ENCODE data around the gene SETD4. TPM values are rescaled to one million over a fixed set of nuclear protein-coding genes. Genes with fewer than 3 reads are reported as not detected.

SETD4 gene
- total RNA-seq, 2 donors from 2014 or later, result 9.9 to 32.3 TPM

- peaks cover 9% of the 10 kb centered on the region for H3K4me1 ChIP-seq
- no peak for TF ChIP-seq POLR2A (IDR thresholded peaks at IDR 0.05)
- TF ChIP-seq, protein P1, sequence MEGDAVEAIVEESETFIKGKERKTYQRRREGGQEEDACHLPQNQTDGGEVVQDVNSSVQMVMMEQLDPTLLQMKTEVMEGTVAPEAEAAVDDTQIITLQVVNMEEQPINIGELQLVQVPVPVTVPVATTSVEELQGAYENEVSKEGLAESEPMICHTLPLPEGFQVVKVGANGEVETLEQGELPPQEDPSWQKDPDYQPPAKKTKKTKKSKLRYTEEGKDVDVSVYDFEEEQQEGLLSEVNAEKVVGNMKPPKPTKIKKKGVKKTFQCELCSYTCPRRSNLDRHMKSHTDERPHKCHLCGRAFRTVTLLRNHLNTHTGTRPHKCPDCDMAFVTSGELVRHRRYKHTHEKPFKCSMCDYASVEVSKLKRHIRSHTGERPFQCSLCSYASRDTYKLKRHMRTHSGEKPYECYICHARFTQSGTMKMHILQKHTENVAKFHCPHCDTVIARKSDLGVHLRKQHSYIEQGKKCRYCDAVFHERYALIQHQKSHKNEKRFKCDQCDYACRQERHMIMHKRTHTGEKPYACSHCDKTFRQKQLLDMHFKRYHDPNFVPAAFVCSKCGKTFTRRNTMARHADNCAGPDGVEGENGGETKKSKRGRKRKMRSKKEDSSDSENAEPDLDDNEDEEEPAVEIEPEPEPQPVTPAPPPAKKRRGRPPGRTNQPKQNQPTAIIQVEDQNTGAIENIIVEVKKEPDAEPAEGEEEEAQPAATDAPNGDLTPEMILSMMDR (IDR thresholded peaks at IDR 0.05), result no peak
- no peak overlapping the region for H3K27ac ChIP-seq
- intact Hi-C loops (cut with DNase I), result no loop called here
- H3K36me3 ChIP-seq (replicated peaks in 1 of 2; ENCODE audit: insufficient read depth in 1 of 2, low read depth in 2 of 2), result no peaks in the 10 kb centered on the region
- H3K4me3 ChIP-seq, result no peak overlapping the region
- H3K27me3 ChIP-seq, result no peaks in the 10 kb centered on the region
- DNase-seq (no peak), ATAC-seq (no peak)
- no peaks in the 10 kb centered on the region for H3K9me3 ChIP-seq
- WGBS, 2 donors, result 70 to 80% methylated on average over 10 of the region's 10 CpGs
These were observed 71.1 kb downstream of the SETD4 start for GRCh38 chr21:35989138-35989735.

DNA sequence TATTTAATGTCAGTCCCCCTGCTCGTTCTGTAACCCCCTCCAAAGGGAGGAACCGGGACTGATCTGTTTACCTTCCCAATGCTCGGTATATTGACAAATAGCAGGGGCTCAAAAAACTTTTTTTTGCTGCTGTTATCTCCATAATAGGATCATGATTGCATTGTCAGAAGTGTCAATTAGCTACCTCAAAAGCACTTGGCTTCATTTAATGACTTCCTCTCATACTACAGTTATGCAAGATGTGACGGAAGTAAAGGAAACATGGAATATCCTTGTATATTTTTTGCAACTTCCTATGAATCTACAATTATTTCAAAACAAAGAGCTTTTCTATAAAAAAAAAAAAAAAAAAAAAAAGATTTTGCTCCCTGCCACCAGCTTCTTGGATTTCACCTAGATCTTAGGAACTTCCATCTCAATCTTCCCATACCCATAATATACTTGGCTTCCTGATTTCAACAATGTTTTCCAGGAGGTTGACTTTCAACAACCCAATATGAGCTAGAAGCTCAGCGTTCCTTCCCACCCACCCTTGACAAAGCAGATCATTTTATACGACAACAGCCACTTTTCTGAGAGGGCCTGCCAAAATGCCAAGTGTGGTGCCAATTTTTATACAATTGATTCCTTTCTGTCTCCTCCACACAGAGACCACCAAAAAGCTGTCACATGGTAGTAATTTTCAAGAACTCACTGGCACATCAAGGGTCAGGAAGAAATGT, 71.7 kb downstream of the SETD4 start:
- Histone ChIP-seq H3K4me1 (peaks cover 9% of the 10 kb centered on the region), H3K9me3 (no peaks in the 10 kb centered on the region), H3K4me3 (no peak overlapping the region), H3K27ac (no peak overlapping the region), H3K36me3 (replicated peaks in 1 of 2; ENCODE audit: insufficient read depth in 1 of 2, low read depth in 2 of 2) (no peaks in the 10 kb centered on the region), H3K27me3 (no peaks in the 10 kb centered on the region)
- TF ChIP-seq, protein P1 (IDR thresholded peaks at IDR 0.05), result no peak
- no peak for TF ChIP-seq POLR2A (IDR thresholded peaks at IDR 0.05)
- ATAC-seq (no peak), DNase-seq (no peak)
- intact Hi-C loops (cut with DNase I), result no loop called here
- WGBS, 2 donors, result 52 to 70% methylated on average over 6 of the region's 6 CpGs

DNA sequence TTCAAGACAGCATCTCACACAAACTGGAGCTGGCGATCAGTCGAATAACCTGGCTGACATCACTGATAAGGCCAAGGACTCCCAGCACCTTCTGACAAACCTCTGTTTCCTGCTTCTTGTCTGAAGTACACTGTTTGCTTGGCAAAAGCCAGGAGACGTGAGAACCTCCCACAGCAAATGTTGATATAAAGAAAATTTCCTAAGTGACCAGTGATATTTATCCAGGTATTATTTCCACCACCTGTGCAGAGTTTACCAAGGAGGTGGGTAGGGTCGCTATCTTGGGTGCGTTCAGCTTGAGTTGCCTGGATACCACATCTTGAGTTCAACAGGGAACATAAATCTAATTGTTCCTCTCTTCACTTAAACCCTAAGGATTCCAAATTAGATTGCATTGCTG, 72.9 kb downstream of the SETD4 start:
- Histone ChIP-seq H3K9me3 (no peaks in the 10 kb centered on the region), H3K27ac (peak overlapping the region in 1 of 4 donors; percentile 21), H3K27me3 (no peaks in the 10 kb centered on the region), H3K4me1 (peaks cover 9% of the 10 kb centered on the region), H3K36me3 (replicated peaks in 1 of 2; ENCODE audit: insufficient read depth in 1 of 2, low read depth in 2 of 2) (no peaks in the 10 kb centered on the region), H3K4me3 (no peak overlapping the region)
- ATAC-seq, result peak; percentile 60
- WGBS, 2 donors, result 29 to 31% methylated on average over 5 of the region's 5 CpGs
- TF ChIP-seq, protein P1 (IDR thresholded peaks at IDR 0.05), result no peak
- no peak for TF ChIP-seq POLR2A (IDR thresholded peaks at IDR 0.05)
- peak in 1 of 4 donors; percentile 72 for DNase-seq
- intact Hi-C loops (cut with DNase I), result no loop called here

- no peaks in the 10 kb centered on the region for H3K27me3 ChIP-seq
- TF ChIP-seq, protein P1 (IDR thresholded peaks at IDR 0.05), result no peak
- no peak for TF ChIP-seq POLR2A (IDR thresholded peaks at IDR 0.05)
- WGBS, 2 donors, result 29 to 41% methylated on average over 11 of the region's 11 CpGs
- no peak overlapping the region for H3K27ac ChIP-seq
- peaks cover 9% of the 10 kb centered on the region for H3K4me1 ChIP-seq
- DNase-seq (no peak), ATAC-seq (peak; percentile 54)
- H3K36me3 ChIP-seq (replicated peaks in 1 of 2; ENCODE audit: insufficient read depth in 1 of 2, low read depth in 2 of 2), result no peaks in the 10 kb centered on the region
- intact Hi-C loops (cut with DNase I), result no loop called here
- H3K4me3 ChIP-seq, result no peak overlapping the region
- no peaks in the 10 kb centered on the region for H3K9me3 ChIP-seq
These were observed 75.5 kb downstream of the SETD4 start for GRCh38 chr21:35984654-35985361.

Small RNAs within 50 kb of the gene (small RNA-seq; reads per million reads assigned to genes)
- not detected for gene RNU6-992P

Other genes with a start within 250 kb of the SETD4 start
- 10 to 100 TPM; 78.8 to 80.7 TPM for gene CBR1, start 9.5 kb upstream of the SETD4 start, total RNA-seq
- gene CBR3, start 74.6 kb upstream of the SETD4 start, total RNA-seq, result 1 to 10 TPM in 1 of 2 donors, under 1 TPM in 1; 0.52 to 1.3 TPM
- gene DOP1B, start 96.3 kb upstream of the SETD4 start, total RNA-seq, result 10 to 100 TPM in 1 of 2 donors, 1 to 10 TPM in 1; 4.6 to 15.3 TPM

Measured in body of pancreas (tissue), 4 donors.